Measurements from ENCODE around the gene TRAM2. TPM values are rescaled to one million over a fixed set of nuclear protein-coding genes. Genes with fewer than 3 reads are reported as not detected.

TRAM2 gene
- total and polyA plus RNA-seq, 2 of the 13 experiments (the other 11 are each of a cell fraction or from before 2014, with no cell fraction given), result 49.1 to 72.5 TPM

- TF ChIP-seq RERE (CRISPR knock-in tag; IDR thresholded peaks at IDR 0.05; ENCODE audit: low read depth) (no peak), KLF9 (CRISPR knock-in tag; IDR thresholded peaks at IDR 0.05; ENCODE audit: low read depth) (no peak), ZKSCAN5 (CRISPR knock-in tag; IDR thresholded peaks at IDR 0.05) (no peak), ZNF367 (CRISPR knock-in tag; IDR thresholded peaks at IDR 0.05; ENCODE audit: borderline replicate concordance) (no peak; the same call in 1 of the 2 replicates), KDM3A (CRISPR knock-in tag; IDR thresholded peaks at IDR 0.05; ENCODE audit: low read depth) (no peak), MTA1 (CRISPR knock-in tag; IDR thresholded peaks at IDR 0.05; ENCODE audit: borderline replicate concordance) (peak; percentile 43; the same call in 1 of the 2 replicates), CEBPB (IDR thresholded peaks at IDR 0.05; ENCODE audit: borderline replicate concordance, low read depth, low read length) (peak; percentile 83), E2F1 (CRISPR knock-in tag; IDR thresholded peaks at IDR 0.05) (no peak), ZNF580 (CRISPR knock-in tag; IDR thresholded peaks at IDR 0.05; ENCODE audit: borderline replicate concordance, low read depth) (peak; percentile 84; the same call in 1 of the 2 replicates), LCORL (IDR thresholded peaks at IDR 0.05) (no peak), LCORL (CRISPR knock-in tag; IDR thresholded peaks at IDR 0.05) (0 out of 2 replicates have a peak, but pooled peaks have one; percentile 8), ZNF562 (CRISPR knock-in tag; IDR thresholded peaks at IDR 0.05; ENCODE audit: borderline replicate concordance) (no peak), ZNF331 (CRISPR knock-in tag; IDR thresholded peaks at IDR 0.05) (0 out of 2 replicates have a peak, but pooled peaks have one; percentile 47), ZFP1 (CRISPR knock-in tag; IDR thresholded peaks at IDR 0.05) (0 out of 2 replicates have a peak, but pooled peaks have one; percentile 13), ISL2 (CRISPR knock-in tag; IDR thresholded peaks at IDR 0.05) (peak; percentile 29), ETV5 (CRISPR knock-in tag; IDR thresholded peaks at IDR 0.05; ENCODE audit: borderline replicate concordance) (0 out of 2 replicates have a peak, but pooled peaks have one; percentile 28), ZNF615 (CRISPR knock-in tag; IDR thresholded peaks at IDR 0.05; ENCODE audit: borderline replicate concordance) (no peak; the same call in 1 of the 2 replicates), NRL (CRISPR knock-in tag; IDR thresholded peaks at IDR 0.05; ENCODE audit: borderline replicate concordance) (peak; percentile 91; the same call in 1 of the 2 replicates), FOXM1 (CRISPR knock-in tag; IDR thresholded peaks at IDR 0.05) (no peak), ZKSCAN1 (IDR thresholded peaks at IDR 0.05; ENCODE audit: low read length) (no peak), SYNCRIP (IDR thresholded peaks at IDR 0.05; ENCODE audit: insufficient read depth, low read depth, low read length) (0 out of 2 replicates have a peak, but pooled peaks have one; percentile 36), LBX2 (CRISPR knock-in tag; IDR thresholded peaks at IDR 0.05; ENCODE audit: borderline replicate concordance) (no peak), ZSCAN25 (CRISPR knock-in tag; IDR thresholded peaks at IDR 0.05) (peak; percentile 94)
These were observed 353 bp downstream of the TRAM2 start (continued) for GRCh38 chr6:52576392-52577021.

Data from HepG2 (cell line).